ENCODE data around the gene GNS. TPM values are rescaled to one million over a fixed set of nuclear protein-coding genes. Genes with fewer than 3 reads are reported as not detected.

The GNS gene
- total and polyA plus RNA-seq, 2 of the 4 experiments (the other 2 are of a cell fraction), result 60.4 to 80.7 TPM

- Histone ChIP-seq H3K56ac (ENCODE audit: extremely low read depth, insufficient read depth, low read length) (no peak overlapping the region), H2AFZ (replicated peaks; ENCODE audit: low read length, poor library complexity) (no peak overlapping the region), H3K4me1 (ENCODE audit: control insufficient read depth, insufficient read depth, low read length) (no peaks in the 10 kb centered on the region), H3K4me3 (ENCODE audit: insufficient read depth, low read depth, low read length) (no peak overlapping the region), H3K4me2 (ENCODE audit: low read depth, low read length) (no peak overlapping the region), H3K14ac (replicated peaks; ENCODE audit: low read depth, low read length) (no peak overlapping the region), H3K23ac (ENCODE audit: low read depth, low read length) (no peak overlapping the region), H3K9me3 (ENCODE audit: control insufficient read depth, insufficient read depth, low read length) (no peaks in the 10 kb centered on the region), H3K27ac (ENCODE audit: insufficient read depth, low read length) (no peak overlapping the region), H4K91ac (ENCODE audit: insufficient read depth, low read depth, low read length) (no peak overlapping the region), H2BK20ac (ENCODE audit: low read depth, low read length) (no peak overlapping the region), H4K5ac (ENCODE audit: low read depth, low read length) (no peak overlapping the region), H4K8ac (ENCODE audit: low read depth in 2 of 2, low read length in 2 of 2) (no peak overlapping the region), H3K4ac (ENCODE audit: low read depth, low read length) (no peak overlapping the region), H2AK9ac (replicated peaks; ENCODE audit: low read depth, low read length, poor library complexity) (no peak overlapping the region), H2BK15ac (ENCODE audit: low read depth, low read length) (no peak overlapping the region), H2AK5ac (ENCODE audit: low read depth, low read length) (no peak overlapping the region), H3K9me1 (ENCODE audit: insufficient read depth, low read length) (peaks cover 4% of the 10 kb centered on the region; the same call in 1 of the 2 replicates), H3K18ac (ENCODE audit: low read depth, low read length) (no peak overlapping the region), H2BK120ac (ENCODE audit: low read depth, low read length) (no peak overlapping the region), H3K36me3 (ENCODE audit: control insufficient read depth, insufficient read depth, low read length) (peaks cover 28% of the 10 kb centered on the region), H3K79me1 (ENCODE audit: low read depth in 1 of 2, low read length in 2 of 2) (no peaks in the 10 kb centered on the region), H2BK5ac (ENCODE audit: low read depth, low read length, poor library complexity, severe bottlenecking) (no peak overlapping the region), H4K20me1 (ENCODE audit: insufficient read depth, low read length) (no peaks in the 10 kb centered on the region; the same call in 1 of the 2 replicates), H3K9ac (ENCODE audit: low read depth, low read length) (no peak overlapping the region), H3K27me3 (ENCODE audit: control insufficient read depth, insufficient read depth, low read length) (no peaks in the 10 kb centered on the region)
- DNase-seq (no peak), ATAC-seq (ENCODE audit: low read depth) (no peak)
- in situ Hi-C loops (cut with MboI; ENCODE audit: low sequenced_read_pairs) (no loop called here), dilution Hi-C loops (cut with HindIII; ENCODE audit: low sequenced_read_pairs, unreplicated experiment) (no loop called here), intact Hi-C loops (cut with micrococcal nuclease) (no loop called here)
- no CpG with 5 or more reads among the region's 5 CpGs for WGBS, 2 experiments (ENCODE audit: extremely low coverage in 2 of 2, insufficient read length in 1 of 2)
- TF ChIP-seq RFX5 (IDR thresholded peaks at IDR 0.05; ENCODE audit: low read depth, low read length) (no peak), MAFK (IDR thresholded peaks at IDR 0.05; ENCODE audit: low read depth, low read length) (no peak), RAD21 (IDR thresholded peaks at IDR 0.05; ENCODE audit: low read length) (no peak), CTCF (conservative IDR thresholded peaks at IDR 0.05; ENCODE audit: low read depth, low read length) (no peak), POLR2A (IDR thresholded peaks at IDR 0.05; ENCODE audit: low read depth, low read length) (no peak), CEBPB (IDR thresholded peaks at IDR 0.05; ENCODE audit: low read depth, low read length) (no peak), BHLHE40 (IDR thresholded peaks at IDR 0.05; ENCODE audit: low read depth, low read length) (no peak), FOS (IDR thresholded peaks at IDR 0.05; ENCODE audit: low read depth, low read length) (no peak), MXI1 (IDR thresholded peaks at IDR 0.05; ENCODE audit: borderline replicate concordance, low read depth, low read length) (no peak)
- ChIA-PET CTCF (no interaction called here), POLR2A (ENCODE audit: unreplicated experiment) (no interaction called here)
- BruUV-seq (replicated peaks), result no TSS peak
These were observed 44.6 kb downstream of the GNS start for GRCh38 chr12:64714551-64714968.

Data from IMR-90 (cell line).